ENCODE measurements around the gene REST.
"Not testable (repeated sequence)": the region's sequence is repeated elsewhere in the genome, so short reads cannot be mapped to it uniquely, and the experiment has no call there.

GRCh38 chr4:56900186-56900585 is 7.5 kb upstream of the REST start:
- not testable (repeated sequence) for TF ChIP-seq TAF1 (IDR thresholded peaks at IDR 0.05; ENCODE audit: borderline replicate concordance, low read depth, low read length); POLR2A (IDR thresholded peaks at IDR 0.05; ENCODE audit: low read depth, low read length)
